Neural progenitor cell (in vitro differentiated cells): ENCODE results near the gene INTS15. TPM values are rescaled to one million over a fixed set of nuclear protein-coding genes. Genes with fewer than 3 reads are reported as not detected.

ENCODE experiments used
- DNase-seq: peaks from one replicate; pipeline ENCODE4 v3.0.0-alpha.2; 2016; ENCODE audit warnings: low spot score
- H2AFZ ChIP-seq: fragments of 200-600 bp; sonication (generic); replicated peaks from 2 replicates; pipeline ENCODE4 v1.6.1; 2016; ENCODE audit warnings: antibody characterized with exemption
- H3F3A ChIP-seq: fragments of 200-600 bp; sonication (generic); 2 replicates; pipeline ENCODE4 v1.6.1; 2016; ENCODE audit warnings: antibody characterized with exemption, low read depth
- H3K27ac ChIP-seq: fragments of 200-600 bp; sonication (generic); 2 replicates; pipeline ENCODE4 v1.5.1; 2016; ENCODE audit warnings: mild to moderate bottlenecking
- H3K27me3 ChIP-seq: fragments of 200-600 bp; sonication (generic); 2 replicates; pipeline ENCODE4 v1.6.1; 2016; ENCODE audit warnings: mild to moderate bottlenecking, moderate library complexity
- H3K36me3 ChIP-seq: fragments of 200-600 bp; sonication (generic); 2 replicates; pipeline ENCODE4 v1.5.1; 2016
- H3K4me1 ChIP-seq: fragments of 200-600 bp; sonication (generic); 2 replicates; pipeline ENCODE4 v1.6.1; 2016; ENCODE audit warnings: mixed run types
- H3K4me2 ChIP-seq: fragments of 200-600 bp; sonication (generic); 2 replicates; pipeline ENCODE4 v1.6.1; 2016
- H3K4me3 ChIP-seq: fragments of 200-600 bp; sonication (generic); 2 replicates; pipeline ENCODE4 v1.5.1; 2016
- H3K79me2 ChIP-seq: fragments of 200-600 bp; sonication (generic); 2 replicates; pipeline ENCODE4 v1.6.1; 2016; ENCODE audit warnings: low read depth
- H3K9ac ChIP-seq: fragments of 200-600 bp; sonication (generic); 2 replicates; pipeline ENCODE4 v1.6.1; 2016
- H3K9me3 ChIP-seq: fragments of 200-600 bp; sonication (generic); 2 replicates; pipeline ENCODE4 v1.5.1; 2016; ENCODE audit warnings: low read depth
- H4K20me1 ChIP-seq: fragments of 200-600 bp; sonication (generic); 2 replicates; pipeline ENCODE4 v1.6.1; 2016; ENCODE audit warnings: low read depth
- H3K27ac Mint-ChIP-seq: 3 replicates; pipeline ENCODE4 v1.8.0; 2021; ENCODE audit warnings: mixed read lengths
- H3K27me3 Mint-ChIP-seq: 2 replicates; pipeline ENCODE4 v1.8.0; 2022; ENCODE audit warnings: low read depth, mild to moderate bottlenecking, inconsistent platforms, moderate library complexity, mixed read lengths; ENCODE audit not compliant: insufficient read depth
- H3K36me3 Mint-ChIP-seq: 3 replicates; pipeline ENCODE4 v1.8.0; 2021; ENCODE audit warnings: mixed read lengths
- H3K4me1 Mint-ChIP-seq: 3 replicates; pipeline ENCODE4 v1.8.0; 2021; ENCODE audit warnings: mixed read lengths
- H3K4me3 Mint-ChIP-seq: 3 replicates; pipeline ENCODE4 v1.8.0; 2021; ENCODE audit warnings: mild to moderate bottlenecking, moderate library complexity, mixed read lengths
- H3K9me3 Mint-ChIP-seq: 3 replicates; pipeline ENCODE4 v1.8.0; 2020; ENCODE audit warnings: mixed read lengths
- EZH2 ChIP-seq: fragments of 200-600 bp; sonication (generic); IDR thresholded peaks from 2 replicates; pipeline ENCODE4 v1.6.1; 2017; ENCODE audit warnings: antibody characterized with exemption, mild to moderate bottlenecking, moderate library complexity
- EZH2phosphoT487 ChIP-seq: fragments of 200-600 bp; sonication (generic); IDR thresholded peaks from 2 replicates; pipeline ENCODE4 v1.6.1; 2017; ENCODE audit warnings: antibody characterized with exemption
- total RNA-seq: library from RNA; depleted of rRNA; stranded (reverse); fragments of >200 nt; gene quantifications from 2 replicates; pipeline ENCODE4 v1.2.3, GENCODE V29; 2015; ENCODE audit warnings: low replicate concordance
- TF ChIP-seq, protein P1 (sequence below): fragments of 200-600 bp; sonication (generic); IDR thresholded peaks from 2 replicates; pipeline ENCODE4 v1.5.1; 2017; ENCODE audit warnings: antibody characterized with exemption, mild to moderate bottlenecking

The INTS15 gene
- total RNA-seq, 1 donor from 2014 or later = 13.7 TPM

DNA sequence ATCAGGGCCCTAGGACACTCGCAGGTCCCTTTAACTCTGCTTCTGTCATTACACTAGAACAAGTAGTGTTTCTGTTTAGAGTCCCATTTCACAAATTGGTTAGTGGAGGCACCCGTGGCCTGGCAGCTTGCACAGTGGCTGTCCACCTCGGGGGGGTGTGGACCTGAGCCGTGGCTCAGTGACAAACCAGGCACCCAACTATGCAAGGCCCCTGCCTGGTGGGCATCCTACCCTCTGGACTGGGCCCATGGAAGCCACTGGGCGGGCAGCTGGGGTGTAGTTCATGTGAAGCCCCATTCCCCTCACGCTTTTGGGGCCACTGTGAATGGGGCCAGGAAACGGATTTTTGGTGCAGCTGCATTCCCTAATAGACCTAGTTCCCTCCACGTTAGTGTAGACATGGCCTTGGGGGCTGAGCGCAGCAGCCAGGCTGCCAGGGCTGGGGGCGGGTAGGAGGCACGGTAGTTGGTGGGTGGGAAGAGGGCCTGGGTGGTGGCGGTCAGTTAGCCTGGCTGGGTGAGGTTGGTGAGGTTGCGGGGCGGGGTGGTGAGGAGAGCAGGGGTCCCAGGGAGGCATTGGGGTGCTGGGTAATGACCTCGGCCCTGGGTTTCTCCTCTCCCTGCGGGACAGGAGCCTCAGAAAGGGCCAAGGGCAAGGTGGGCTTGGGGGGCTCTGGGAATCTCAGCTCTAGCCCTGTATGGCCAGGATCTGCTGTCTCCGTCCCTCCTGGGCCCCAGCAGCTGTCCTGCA is 66.0 kb downstream of the INTS15 start:
- no peak for TF ChIP-seq EZH2
- TF ChIP-seq EZH2phosphoT487 = no peak
- Histone ChIP-seq H3K9ac (no peak overlapping the region), H3K27me3 (no peaks in the 10 kb centered on the region), H3K4me3 (no peak overlapping the region), H3K4me2 (no peak overlapping the region), H3K9me3 (no peaks in the 10 kb centered on the region), H3F3A (peaks cover 10% of the 10 kb centered on the region), H3K4me1 (peaks cover 15% of the 10 kb centered on the region), H2AFZ (no peak overlapping the region), H3K79me2 (no peaks in the 10 kb centered on the region), H3K36me3 (no peaks in the 10 kb centered on the region), H3K27ac (no peak overlapping the region), H4K20me1 (no peaks in the 10 kb centered on the region)
- no peak overlapping the region for H3K27ac Mint-ChIP-seq
- peaks cover 25% of the 10 kb centered on the region for H3K36me3 Mint-ChIP-seq
- DNase-seq = no peak
- peaks cover 21% of the 10 kb centered on the region for H3K27me3 Mint-ChIP-seq
- peaks cover 12% of the 10 kb centered on the region for H3K4me1 Mint-ChIP-seq
- H3K9me3 Mint-ChIP-seq = peaks cover 18% of the 10 kb centered on the region
- H3K4me3 Mint-ChIP-seq = no peak overlapping the region

DNA sequence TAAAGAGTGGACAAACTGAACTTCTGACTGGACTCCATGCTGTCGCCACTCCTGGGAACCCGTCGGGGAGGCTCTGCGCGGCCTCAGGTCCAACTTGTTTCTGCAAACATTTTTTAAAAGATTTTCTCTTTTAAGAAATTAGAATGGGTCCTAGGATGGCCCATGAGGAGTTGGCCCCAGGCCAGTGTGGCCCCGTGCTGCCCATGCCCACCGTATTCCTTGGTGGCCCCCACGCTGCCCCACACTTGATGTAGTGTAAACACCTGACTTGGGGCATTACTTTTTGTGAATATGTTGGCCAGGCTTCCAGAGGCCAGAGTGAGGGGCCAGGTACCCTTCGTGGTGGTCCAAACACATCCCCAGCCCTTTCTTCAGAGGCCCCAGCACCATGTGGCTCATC is 66.6 kb downstream of the INTS15 start:
- H3K27ac ChIP-seq = no peak overlapping the region
- H3K4me2 ChIP-seq = no peak overlapping the region
- Mint-ChIP-seq H3K4me3 (no peak overlapping the region), H3K9me3 (peaks cover 16% of the 10 kb centered on the region), H3K4me1 (peaks cover 12% of the 10 kb centered on the region), H3K27me3 (peaks cover 17% of the 10 kb centered on the region), H3K27ac (no peak overlapping the region), H3K36me3 (peaks cover 20% of the 10 kb centered on the region)
- no peak for TF ChIP-seq EZH2
- TF ChIP-seq, protein P1, sequence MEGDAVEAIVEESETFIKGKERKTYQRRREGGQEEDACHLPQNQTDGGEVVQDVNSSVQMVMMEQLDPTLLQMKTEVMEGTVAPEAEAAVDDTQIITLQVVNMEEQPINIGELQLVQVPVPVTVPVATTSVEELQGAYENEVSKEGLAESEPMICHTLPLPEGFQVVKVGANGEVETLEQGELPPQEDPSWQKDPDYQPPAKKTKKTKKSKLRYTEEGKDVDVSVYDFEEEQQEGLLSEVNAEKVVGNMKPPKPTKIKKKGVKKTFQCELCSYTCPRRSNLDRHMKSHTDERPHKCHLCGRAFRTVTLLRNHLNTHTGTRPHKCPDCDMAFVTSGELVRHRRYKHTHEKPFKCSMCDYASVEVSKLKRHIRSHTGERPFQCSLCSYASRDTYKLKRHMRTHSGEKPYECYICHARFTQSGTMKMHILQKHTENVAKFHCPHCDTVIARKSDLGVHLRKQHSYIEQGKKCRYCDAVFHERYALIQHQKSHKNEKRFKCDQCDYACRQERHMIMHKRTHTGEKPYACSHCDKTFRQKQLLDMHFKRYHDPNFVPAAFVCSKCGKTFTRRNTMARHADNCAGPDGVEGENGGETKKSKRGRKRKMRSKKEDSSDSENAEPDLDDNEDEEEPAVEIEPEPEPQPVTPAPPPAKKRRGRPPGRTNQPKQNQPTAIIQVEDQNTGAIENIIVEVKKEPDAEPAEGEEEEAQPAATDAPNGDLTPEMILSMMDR = no peak
- TF ChIP-seq EZH2phosphoT487 = no peak
- no peak for DNase-seq
- no peaks in the 10 kb centered on the region for H3K36me3 ChIP-seq
- H3K4me3 ChIP-seq = no peak overlapping the region
- H4K20me1 ChIP-seq = no peaks in the 10 kb centered on the region
- H3K9ac ChIP-seq = no peak overlapping the region
- no peaks in the 10 kb centered on the region for H3K79me2 ChIP-seq
- H3K9me3 ChIP-seq = no peaks in the 10 kb centered on the region
- H3F3A ChIP-seq = peaks cover 10% of the 10 kb centered on the region
- H2AFZ ChIP-seq = no peak overlapping the region
- H3K4me1 ChIP-seq = peaks cover 15% of the 10 kb centered on the region
- no peaks in the 10 kb centered on the region for H3K27me3 ChIP-seq

Other genes with a start within 250 kb of the INTS15 start
- 27.4 and 31.8 TPM in 2 replicates for gene FAM220A, start 241.1 kb upstream of the INTS15 start, total RNA-seq
- 67.9 and 91.8 TPM in 2 replicates for gene RAC1, start 215.5 kb upstream of the INTS15 start, total RNA-seq
- gene DAGLB, start 142.1 kb upstream of the INTS15 start, total RNA-seq = 28.0 and 36.1 TPM in 2 replicates
- gene KDELR2, start 105.9 kb upstream of the INTS15 start, total RNA-seq = 73.4 and 87.6 TPM in 2 replicates
- gene GRID2IP, start 38.6 kb upstream of the INTS15 start, total RNA-seq = 0.31 TPM in 1 of 2 replicates, not detected in the other
- gene ZDHHC4, start 12.6 kb upstream of the INTS15 start, total RNA-seq = 75.9 and 102 TPM in 2 replicates
- gene ZNF853, start 25.6 kb downstream of the INTS15 start, total RNA-seq = 6.2 and 8.2 TPM in 2 replicates
- 2.2 and 21.6 TPM in 2 replicates for gene ZNF316, start 47.3 kb downstream of the INTS15 start, total RNA-seq
- gene ZNF12, start 116.9 kb downstream of the INTS15 start, total RNA-seq = 30.1 and 36.6 TPM in 2 replicates
- 0.93 TPM in 1 of 2 replicates, not detected in the other for gene RSPH10B2, start 164.1 kb downstream of the INTS15 start, total RNA-seq
- gene CCZ1B, start 236.3 kb downstream of the INTS15 start, total RNA-seq = 27.6 and 39.5 TPM in 2 replicates